ENCODE measurements around the gene AFAP1.

DNA sequence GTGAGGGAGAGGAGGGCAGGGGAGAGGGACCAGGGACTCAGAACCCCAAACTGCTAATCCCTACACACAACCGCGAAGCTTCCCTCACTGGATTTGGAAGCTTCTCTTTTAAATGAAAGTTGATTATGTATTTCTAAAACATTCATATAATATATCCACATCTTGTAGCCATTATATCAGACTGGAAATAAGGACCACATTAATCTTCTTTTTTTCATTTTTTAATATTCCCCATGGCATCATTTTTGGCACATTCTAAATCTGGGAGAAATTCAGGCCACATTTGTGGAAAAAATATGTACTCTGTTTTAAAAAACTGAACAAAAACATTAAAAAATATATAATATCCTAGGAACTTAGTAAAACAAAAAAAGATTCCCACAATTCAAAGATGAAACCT lies 97.8 kb downstream of the AFAP1 start:
- TF ChIP-seq POLR2AphosphoS5 (IDR thresholded peaks at IDR 0.05) (no peak), CTCF (IDR thresholded peaks at IDR 0.05) (no peak)
